Right lobe of liver (tissue), 4 donors: ENCODE data around the gene OR10X1.

Experiments
- CTCF ChIP-seq, 4 donors: fragments of 200-600 bp in 3 of 4; fragments of 450-650 bp in 1 of 4; IDR thresholded peaks; one replicate each; pipeline versions ENCODE4 v1.5.1 to v1.8.0; 2016 to 2022; ENCODE audit warnings: antibody characterized with exemption in 4 of 4, mild to moderate bottlenecking in 2 of 4
- POLR2A ChIP-seq: fragments of 450-650 bp; IDR thresholded peaks from one replicate; pipeline ENCODE4 v1.6.1; 2017; ENCODE audit warnings: antibody characterized with exemption, mild to moderate bottlenecking
- donor health status: DM: no; HTN: no; CAD: no.
- donor health status: DM: no; HTN: no; CAD: no.
- donor health status: DM: no; HTN: yes; CAD: no.

- no peak for TF ChIP-seq CTCF (IDR thresholded peaks at IDR 0.05)
- no peak for TF ChIP-seq POLR2A
Measured at GRCh38 chr1:158600735-158601134, 21.0 kb upstream of the OR10X1 start.
